Measurements from ENCODE around the gene COQ2.

DNA sequence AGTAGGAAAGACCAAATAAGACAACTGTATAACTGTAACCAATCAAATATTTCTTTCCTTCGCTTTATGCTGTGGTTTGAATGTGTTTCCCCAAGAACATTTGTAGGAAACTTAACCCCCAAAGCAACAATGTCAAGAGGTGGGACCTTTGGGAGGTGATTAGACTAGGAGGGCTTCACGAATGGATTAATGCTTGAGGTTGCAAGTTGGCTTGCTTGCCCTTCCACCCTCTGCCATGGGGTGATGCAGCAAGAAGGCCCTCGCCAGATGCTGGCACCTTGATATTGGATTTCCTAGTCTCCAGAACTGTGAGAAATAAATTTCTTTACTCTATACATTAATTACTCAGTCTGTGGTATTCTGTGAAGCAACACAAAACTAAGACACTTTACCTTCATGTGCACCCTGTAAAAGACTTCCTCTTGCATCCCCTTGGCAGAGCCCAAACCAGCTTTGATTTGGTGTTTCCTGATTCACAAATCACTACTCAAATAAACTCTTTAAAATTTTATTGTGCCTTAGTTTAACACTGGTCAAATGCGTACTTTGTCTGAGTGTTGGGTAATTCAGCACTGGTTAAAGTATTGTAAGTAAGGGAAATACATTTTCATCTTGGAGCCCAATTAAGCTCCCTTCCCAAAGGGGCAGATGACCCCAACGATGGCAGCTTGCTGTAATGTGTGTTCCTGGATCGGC is 59.9 kb downstream of the COQ2 start:
- TF ChIP-seq EZH2 (conservative IDR thresholded peaks at IDR 0.05; ENCODE audit: low read depth, low read length) (no peak), SALL2 (CRISPR knock-in tag; IDR thresholded peaks at IDR 0.05) (no peak)

Measured in HepG2 (cell line).